ENCODE data around the gene KLHDC8B.
"Not testable (repeated sequence)": the region's sequence is repeated elsewhere in the genome, so short reads cannot be mapped to it uniquely, and the experiment has no call there.

Gene KLHDC8B

DNA sequence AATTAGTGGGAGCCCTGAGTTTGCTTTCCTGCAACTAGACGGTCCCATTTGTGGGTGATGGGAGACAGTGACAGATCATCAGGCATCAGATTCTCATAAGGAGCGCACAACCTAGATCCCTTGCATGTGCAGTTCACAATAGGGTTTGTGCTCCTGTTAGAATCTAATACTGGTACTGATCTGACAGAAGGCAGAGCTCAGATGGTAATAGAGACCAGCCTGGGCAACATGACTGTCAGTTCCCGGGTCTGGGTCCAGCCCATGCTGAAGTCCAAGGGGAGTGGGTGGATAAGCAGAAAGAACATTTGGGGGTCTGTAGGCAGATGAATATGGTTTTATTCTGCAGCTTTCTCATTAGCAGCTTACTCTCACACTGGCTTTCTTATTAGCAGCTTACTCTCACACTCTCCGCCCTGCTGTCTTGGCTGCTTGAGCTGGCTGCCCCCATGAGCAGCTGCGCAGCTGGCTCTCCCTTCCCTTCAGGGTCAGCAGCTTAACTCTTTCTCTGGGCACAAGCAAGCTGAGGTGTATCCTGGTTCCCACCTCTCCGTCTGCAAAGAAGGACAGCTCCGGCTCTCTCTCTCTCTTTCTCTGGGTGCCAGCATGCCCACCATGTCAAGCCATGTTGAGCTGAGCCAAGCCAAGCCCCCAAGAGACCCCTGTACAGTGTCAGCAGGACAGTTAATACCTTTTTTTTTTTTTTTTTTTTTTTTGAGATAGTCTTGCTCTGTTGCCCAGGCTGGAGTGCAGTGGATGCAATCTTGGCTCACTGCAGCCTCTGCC lies 46.5 kb downstream of the KLHDC8B start:
- Histone ChIP-seq H3K36me3 (ENCODE audit: insufficient read depth, low read length) (no peaks in the 10 kb centered on the region), H3K27ac (no peak overlapping the region)

DNA sequence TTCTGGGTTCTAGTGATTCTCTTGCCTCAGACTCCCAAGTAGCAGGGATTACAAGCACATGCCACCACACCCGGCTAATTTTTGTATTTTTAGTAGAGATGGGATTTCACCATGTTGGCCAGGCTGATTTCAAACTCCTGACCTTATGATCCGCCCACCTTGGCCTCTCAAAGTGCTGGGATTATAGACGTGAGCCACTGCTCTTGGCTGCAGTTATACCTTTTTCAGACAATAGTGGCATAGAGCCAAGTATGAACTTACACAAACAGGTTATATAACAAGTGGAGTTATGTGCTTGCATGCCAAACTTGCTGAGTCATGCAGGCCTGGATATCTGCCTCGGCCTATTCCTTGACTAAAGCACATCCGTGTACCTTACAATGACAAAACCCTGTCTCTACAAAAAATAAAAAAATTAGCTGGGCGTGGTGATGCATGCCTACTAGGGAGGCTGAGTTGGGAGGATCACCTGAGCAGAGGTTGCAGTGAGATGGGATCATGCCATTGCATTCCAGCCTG lies 47.1 kb downstream of the KLHDC8B start:
- not testable (repeated sequence) for H3K9me3 ChIP-seq (ENCODE audit: low read depth, low read length); H3K36me3 ChIP-seq (ENCODE audit: insufficient read depth, low read length); H3K4me3 ChIP-seq; H3K27ac ChIP-seq; DNase-seq (ENCODE audit: low read depth, low spot score); H3K9ac ChIP-seq (ENCODE audit: insufficient read length)

More for the DNA sequence above, 46.5 kb downstream of the KLHDC8B start:
- H3K9ac ChIP-seq (ENCODE audit: insufficient read length) = no peak overlapping the region
- H3K9me3 ChIP-seq (ENCODE audit: low read depth, low read length) = no peaks in the 10 kb centered on the region
- TF ChIP-seq POLR2AphosphoS5 (IDR thresholded peaks at IDR 0.05; ENCODE audit: borderline replicate concordance, low read depth, low read length) (no peak), EZH2 (IDR thresholded peaks at IDR 0.05) (no peak), FOXP2 (optimal IDR thresholded peaks at IDR 0.05; ENCODE audit: control extremely low read depth, extremely low read length, insufficient read depth) (no peak)
- no peak for DNase-seq (ENCODE audit: low read depth, low spot score)
- no peak overlapping the region for H3K4me3 ChIP-seq

DNA sequence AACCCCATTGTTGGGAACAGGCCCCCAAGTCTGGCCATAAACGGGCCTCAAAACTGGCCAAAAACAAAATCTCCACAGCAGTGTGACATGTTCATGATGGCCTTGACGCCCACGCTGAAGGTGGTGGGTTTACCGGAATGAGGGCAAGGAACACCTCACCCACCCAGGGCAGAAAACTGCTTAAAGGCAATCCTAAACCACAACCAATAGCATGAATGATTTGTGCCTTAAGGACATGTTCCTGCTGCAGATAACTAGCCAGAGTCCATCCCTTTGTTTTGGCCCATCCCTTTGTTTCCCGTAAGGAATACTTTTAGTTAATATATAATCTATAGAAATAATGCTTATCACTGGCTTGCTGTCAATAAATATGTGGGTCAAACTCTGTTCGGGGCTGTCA lies 47.7 kb downstream of the KLHDC8B start:
- H3K9me3 ChIP-seq (ENCODE audit: low read depth, low read length) = no peaks in the 10 kb centered on the region
- H3K4me3 ChIP-seq = no peak overlapping the region
- H3K36me3 ChIP-seq (ENCODE audit: insufficient read depth, low read length) = no peaks in the 10 kb centered on the region
- TF ChIP-seq FOXP2 (optimal IDR thresholded peaks at IDR 0.05; ENCODE audit: control extremely low read depth, extremely low read length, insufficient read depth) = no peak
- no peak for TF ChIP-seq EZH2 (IDR thresholded peaks at IDR 0.05)
- TF ChIP-seq POLR2AphosphoS5 (IDR thresholded peaks at IDR 0.05; ENCODE audit: borderline replicate concordance, low read depth, low read length) = no peak
- no peak overlapping the region for H3K9ac ChIP-seq (ENCODE audit: insufficient read length)
- no peak overlapping the region for H3K27ac ChIP-seq
- DNase-seq (ENCODE audit: low read depth, low spot score) = no peak

DNA sequence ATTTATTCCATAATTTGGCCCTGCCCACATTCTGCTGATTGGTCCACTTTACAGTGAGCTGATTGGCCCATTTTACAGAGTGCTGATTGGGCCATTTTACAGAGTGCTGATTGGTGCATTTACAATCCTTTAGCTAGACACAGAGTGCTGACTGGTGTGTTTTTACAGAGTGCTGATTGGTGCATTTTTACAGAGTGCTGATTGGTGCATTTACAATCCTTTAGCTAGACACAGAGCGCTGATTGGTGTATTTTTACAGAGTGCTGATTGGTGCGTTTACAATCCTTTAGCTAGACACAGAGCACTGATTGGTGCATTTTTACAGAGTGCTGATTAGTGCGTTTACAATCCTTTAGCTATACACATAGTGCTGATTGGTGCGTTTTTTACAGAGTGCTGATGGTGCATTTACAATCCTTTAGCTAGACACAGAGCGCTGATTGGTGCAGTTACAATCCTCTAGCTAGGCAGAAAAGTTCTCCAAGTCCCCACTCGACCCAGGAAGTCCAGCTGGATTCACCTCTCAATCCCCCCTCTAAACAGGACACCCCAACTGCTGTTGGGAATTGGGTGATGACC lies 49.7 kb downstream of the KLHDC8B start:
- DNase-seq (ENCODE audit: low read depth, low spot score); H3K4me3 ChIP-seq; H3K27ac ChIP-seq; H3K9ac ChIP-seq (ENCODE audit: insufficient read length); H3K36me3 ChIP-seq (ENCODE audit: insufficient read depth, low read length); H3K9me3 ChIP-seq (ENCODE audit: low read depth, low read length): not testable (repeated sequence)

DNA sequence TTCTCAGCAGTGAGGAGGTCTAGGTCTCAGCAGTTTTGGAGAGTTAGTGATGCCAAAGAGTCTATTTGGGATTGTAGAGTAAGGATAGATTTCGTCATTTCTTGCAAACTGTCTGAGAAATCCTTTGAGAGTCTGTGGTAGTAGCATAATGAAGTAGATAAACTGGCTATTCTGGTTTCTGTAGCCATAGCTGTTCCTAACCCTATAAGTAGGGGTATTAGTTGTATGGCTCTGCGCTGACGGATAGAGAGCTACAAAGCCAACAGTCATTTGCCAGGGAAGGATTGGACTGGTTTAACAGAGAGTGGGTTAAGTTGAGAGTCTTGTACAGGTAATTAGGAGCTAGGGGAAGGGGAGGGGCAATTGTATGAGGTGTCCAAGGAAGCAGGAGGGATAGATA lies 50.6 kb downstream of the KLHDC8B start:
- no peaks in the 10 kb centered on the region for H3K9me3 ChIP-seq (ENCODE audit: low read depth, low read length)
- H3K36me3 ChIP-seq (ENCODE audit: insufficient read depth, low read length) = no peaks in the 10 kb centered on the region

More for the DNA sequence above, 50.6 kb downstream of the KLHDC8B start:
- no peak overlapping the region for H3K9ac ChIP-seq (ENCODE audit: insufficient read length)
- no peak for DNase-seq (ENCODE audit: low read depth, low spot score)
- no peak overlapping the region for H3K4me3 ChIP-seq
- no peak overlapping the region for H3K27ac ChIP-seq
- TF ChIP-seq POLR2AphosphoS5 (IDR thresholded peaks at IDR 0.05; ENCODE audit: borderline replicate concordance, low read depth, low read length) (no peak), EZH2 (IDR thresholded peaks at IDR 0.05) (no peak), FOXP2 (optimal IDR thresholded peaks at IDR 0.05; ENCODE audit: control extremely low read depth, extremely low read length, insufficient read depth) (no peak)

Data from SK-N-MC (cell line).